ENCODE results near the gene SYT7.

Gene SYT7

DNA sequence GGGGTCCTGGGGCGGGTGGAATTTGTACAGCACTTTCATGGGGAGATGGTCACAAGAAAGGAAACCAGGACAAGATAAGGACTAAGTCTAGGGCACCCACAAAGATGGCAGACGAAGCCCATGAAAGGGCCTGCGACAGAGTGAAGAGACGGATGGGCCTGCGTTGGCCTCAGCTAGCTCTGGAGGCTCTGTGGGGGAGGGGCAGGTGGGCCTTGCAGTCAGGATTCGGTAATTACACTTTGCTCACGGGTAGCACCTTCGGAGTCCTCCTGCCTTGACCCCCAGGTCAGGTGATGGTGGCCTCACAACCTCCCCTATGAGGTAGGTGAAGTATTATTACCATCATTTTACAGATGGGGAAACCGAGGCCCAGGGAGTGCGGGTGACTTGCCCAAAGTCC lies 65.2 kb downstream of the SYT7 start:
- no peak for DNase-seq (ENCODE audit: insufficient read length)
- no peak for FAIRE-seq
- TF ChIP-seq TAF1 (IDR thresholded peaks at IDR 0.05; ENCODE audit: borderline replicate concordance, low read depth, low read length) (no peak), POLR2AphosphoS5 (IDR thresholded peaks at IDR 0.05; ENCODE audit: low read depth, low read length) (no peak)

DNA sequence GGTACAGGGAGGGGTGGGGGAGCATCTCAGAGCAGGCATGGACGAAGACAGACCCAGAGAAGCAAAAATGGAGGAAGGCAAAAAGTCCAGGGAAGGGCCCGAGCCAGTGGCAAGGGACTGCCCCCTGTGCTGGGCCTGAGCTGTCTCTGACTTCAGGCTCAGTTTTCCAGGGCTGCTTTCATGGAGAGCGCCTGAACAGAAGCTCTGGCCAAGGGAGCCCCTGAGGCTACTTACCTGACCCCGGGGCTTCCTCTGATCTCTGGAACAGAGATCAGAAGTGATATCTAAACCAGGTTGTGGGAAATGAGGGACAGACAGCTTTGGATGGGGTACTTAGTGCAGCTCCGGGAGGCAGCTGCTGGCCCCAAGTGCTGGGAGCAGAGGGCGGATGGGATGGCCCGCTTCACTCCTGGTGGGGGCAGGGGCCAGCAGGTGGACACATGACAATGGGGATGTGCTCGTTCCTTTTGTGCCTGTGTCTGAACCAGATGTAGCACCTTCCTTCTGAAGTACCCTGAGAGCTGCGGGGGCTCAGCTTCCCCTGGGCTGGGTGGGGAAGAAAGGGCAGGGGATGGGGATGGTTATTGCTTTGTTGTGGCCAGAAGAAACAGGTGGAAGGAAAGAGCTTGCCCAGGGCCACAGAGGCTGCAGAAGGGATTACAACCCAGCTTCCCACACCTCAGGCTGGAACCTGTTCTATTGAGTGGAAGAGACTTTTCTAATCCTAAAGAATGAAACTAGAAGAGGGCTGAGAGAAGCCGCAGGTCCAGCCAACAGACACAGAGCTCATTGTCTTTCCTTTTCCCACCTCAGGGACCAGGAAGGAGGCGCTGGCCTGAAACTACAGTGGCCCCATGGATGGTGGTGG lies 66.6 kb downstream of the SYT7 start:
- DNase-seq (ENCODE audit: insufficient read length), result no peak
- TF ChIP-seq POLR2AphosphoS5 (IDR thresholded peaks at IDR 0.05; ENCODE audit: low read depth, low read length) (no peak), TAF1 (IDR thresholded peaks at IDR 0.05; ENCODE audit: borderline replicate concordance, low read depth, low read length) (no peak), POLR2A (IDR thresholded peaks at IDR 0.05; ENCODE audit: low read depth, low read length) (no peak)
- no peak for FAIRE-seq

DNA sequence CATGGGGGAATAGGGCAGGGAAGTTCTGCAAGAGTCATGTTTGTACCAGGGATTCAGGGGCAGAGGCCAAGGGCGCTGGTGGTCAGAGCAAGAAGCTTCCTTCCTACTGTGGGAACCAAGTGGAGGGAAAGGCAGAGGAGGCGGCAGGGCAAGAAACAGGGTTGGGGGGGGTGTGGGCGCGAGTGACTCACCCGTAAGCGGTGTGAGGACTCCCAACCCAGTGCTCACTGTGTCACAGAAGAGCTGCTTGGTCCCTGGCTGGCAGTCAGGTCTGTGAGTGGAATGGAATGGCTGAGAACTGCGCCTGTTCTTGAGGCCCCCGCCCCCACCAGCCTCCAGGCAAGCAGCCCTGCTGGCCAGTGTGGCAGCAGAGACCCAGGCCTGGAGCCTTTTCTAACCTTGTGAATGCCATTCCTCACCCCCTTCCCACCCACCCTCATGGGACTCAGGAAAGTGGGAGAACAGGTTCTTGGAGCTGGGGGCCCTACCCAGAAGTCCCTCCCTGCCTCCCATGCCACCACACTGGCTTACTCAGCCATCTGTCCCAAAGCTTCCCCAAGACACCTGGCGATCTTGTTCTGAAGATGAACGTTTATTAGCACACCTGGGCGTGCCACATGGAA lies 67.6 kb downstream of the SYT7 start:
- DNase-seq (ENCODE audit: insufficient read length) (no peak), FAIRE-seq (no peak)
- no peak for TF ChIP-seq POLR2A (IDR thresholded peaks at IDR 0.05; ENCODE audit: low read depth, low read length)
- TF ChIP-seq POLR2AphosphoS5 (IDR thresholded peaks at IDR 0.05; ENCODE audit: low read depth, low read length), result no peak
- no peak for TF ChIP-seq TAF1 (IDR thresholded peaks at IDR 0.05; ENCODE audit: borderline replicate concordance, low read depth, low read length)

DNA sequence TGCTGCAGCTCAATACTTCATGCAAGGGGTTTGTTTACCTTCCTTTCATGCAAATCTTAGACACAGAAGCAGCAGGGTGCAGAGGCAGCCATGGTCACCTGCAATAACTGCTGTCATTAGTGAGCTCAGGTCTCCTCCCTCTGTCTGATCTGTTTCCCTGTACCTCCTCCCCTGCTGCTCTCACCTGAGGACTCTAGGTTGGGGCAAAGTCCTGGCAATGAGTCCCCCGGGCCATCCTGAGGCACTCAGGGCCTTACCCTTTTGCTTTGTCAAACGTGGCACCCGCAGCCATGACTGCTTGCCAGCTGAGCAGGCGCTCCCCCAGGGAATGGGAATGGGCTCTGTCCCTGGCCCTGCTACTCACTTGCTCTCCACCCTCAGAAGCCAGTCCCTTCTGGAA lies 68.4 kb downstream of the SYT7 start:
- FAIRE-seq (no peak), DNase-seq (ENCODE audit: insufficient read length) (no peak)
- TF ChIP-seq POLR2AphosphoS5 (IDR thresholded peaks at IDR 0.05; ENCODE audit: low read depth, low read length), result no peak
- TF ChIP-seq POLR2A (IDR thresholded peaks at IDR 0.05; ENCODE audit: low read depth, low read length), result no peak
- no peak for TF ChIP-seq TAF1 (IDR thresholded peaks at IDR 0.05; ENCODE audit: borderline replicate concordance, low read depth, low read length)

DNA sequence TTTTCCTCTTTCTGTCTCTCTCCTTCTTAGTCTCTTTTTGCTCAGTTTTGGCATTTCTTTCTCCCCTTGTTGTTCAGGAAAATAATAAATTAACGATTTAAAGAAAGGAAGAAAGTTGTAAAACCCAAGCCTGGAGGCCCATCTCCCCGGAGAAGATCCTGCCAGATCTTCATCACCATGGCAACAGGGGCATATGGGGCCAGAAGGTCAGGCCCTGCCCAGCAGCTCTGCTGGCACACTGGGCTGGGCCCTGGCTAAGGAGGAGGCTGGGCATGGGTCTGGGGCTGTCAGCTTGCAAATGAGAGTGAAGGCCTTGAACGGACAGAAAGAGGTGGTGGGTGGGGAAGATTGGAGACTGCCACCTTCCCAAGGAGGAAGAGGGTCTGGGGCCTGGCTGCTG lies 69.5 kb downstream of the SYT7 start:
- DNase-seq (ENCODE audit: insufficient read length) (no peak), FAIRE-seq (no peak)
- TF ChIP-seq POLR2AphosphoS5 (IDR thresholded peaks at IDR 0.05; ENCODE audit: low read depth, low read length), result no peak

DNA sequence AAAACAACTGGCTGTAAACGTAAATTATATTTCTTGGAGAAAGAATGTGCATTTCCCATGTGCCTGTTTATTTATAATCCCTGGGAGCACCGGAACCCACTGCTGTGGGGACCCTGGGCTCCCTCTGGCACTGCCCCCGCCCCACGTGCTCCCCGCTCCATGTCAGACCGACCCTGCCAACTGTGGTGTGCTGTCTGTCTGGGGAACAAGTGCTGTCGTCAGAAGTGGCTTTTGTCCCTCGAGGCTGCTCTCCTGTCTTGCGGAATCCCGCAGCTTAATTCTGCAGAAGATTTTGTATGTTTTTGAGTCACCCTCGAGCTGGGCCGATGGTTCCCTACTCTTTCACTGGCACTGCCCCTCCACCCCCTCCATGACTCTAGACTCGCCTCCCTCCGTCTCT lies 69.9 kb downstream of the SYT7 start:
- DNase-seq (ENCODE audit: insufficient read length) (no peak), FAIRE-seq (no peak)
- TF ChIP-seq POLR2A (IDR thresholded peaks at IDR 0.05; ENCODE audit: low read depth, low read length), result no peak
- TF ChIP-seq TAF1 (IDR thresholded peaks at IDR 0.05; ENCODE audit: borderline replicate concordance, low read depth, low read length), result no peak
- no peak for TF ChIP-seq POLR2AphosphoS5 (IDR thresholded peaks at IDR 0.05; ENCODE audit: low read depth, low read length)

DNA sequence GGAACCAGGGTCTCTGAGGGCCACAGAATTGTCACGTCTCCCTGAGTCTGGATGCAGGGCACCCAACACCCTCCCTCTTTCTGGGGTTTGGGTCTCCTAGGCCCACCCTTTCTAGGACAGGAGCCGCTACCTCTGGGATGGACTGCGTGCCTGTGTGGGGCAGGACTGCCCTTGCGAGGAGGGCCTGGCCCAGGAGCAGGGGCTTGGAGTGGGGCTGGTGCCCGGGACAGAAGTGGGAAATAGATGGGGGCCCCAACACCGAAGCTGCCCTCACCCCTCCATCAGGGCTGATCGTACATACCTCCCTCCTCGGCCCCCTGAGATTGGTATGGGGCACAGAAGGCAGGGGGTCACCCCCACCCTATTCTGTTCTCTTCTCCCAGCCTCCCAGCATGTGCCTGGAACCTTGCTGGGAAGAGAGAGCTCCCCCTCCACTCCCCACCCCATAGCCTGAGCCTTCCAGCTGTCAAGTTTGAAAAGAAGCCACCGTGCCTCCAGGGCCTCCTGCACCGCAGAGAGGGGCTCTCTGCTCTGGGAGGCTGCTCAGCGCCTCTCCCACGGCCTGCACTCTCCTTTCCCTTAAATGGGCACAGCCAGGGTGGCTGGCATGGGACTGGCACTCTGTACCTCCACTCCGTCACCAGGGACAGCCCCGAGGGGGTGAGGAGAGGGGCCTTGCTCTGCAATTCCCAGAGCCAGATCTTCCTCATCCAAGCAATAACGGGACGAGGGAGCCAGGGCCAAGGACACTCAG lies 70.5 kb downstream of the SYT7 start:
- TF ChIP-seq POLR2AphosphoS5 (IDR thresholded peaks at IDR 0.05; ENCODE audit: low read depth, low read length) (no peak), TAF1 (IDR thresholded peaks at IDR 0.05; ENCODE audit: borderline replicate concordance, low read depth, low read length) (no peak), POLR2A (IDR thresholded peaks at IDR 0.05; ENCODE audit: low read depth, low read length) (no peak)
- no peak for DNase-seq (ENCODE audit: insufficient read length)
- FAIRE-seq, result no peak

DNA sequence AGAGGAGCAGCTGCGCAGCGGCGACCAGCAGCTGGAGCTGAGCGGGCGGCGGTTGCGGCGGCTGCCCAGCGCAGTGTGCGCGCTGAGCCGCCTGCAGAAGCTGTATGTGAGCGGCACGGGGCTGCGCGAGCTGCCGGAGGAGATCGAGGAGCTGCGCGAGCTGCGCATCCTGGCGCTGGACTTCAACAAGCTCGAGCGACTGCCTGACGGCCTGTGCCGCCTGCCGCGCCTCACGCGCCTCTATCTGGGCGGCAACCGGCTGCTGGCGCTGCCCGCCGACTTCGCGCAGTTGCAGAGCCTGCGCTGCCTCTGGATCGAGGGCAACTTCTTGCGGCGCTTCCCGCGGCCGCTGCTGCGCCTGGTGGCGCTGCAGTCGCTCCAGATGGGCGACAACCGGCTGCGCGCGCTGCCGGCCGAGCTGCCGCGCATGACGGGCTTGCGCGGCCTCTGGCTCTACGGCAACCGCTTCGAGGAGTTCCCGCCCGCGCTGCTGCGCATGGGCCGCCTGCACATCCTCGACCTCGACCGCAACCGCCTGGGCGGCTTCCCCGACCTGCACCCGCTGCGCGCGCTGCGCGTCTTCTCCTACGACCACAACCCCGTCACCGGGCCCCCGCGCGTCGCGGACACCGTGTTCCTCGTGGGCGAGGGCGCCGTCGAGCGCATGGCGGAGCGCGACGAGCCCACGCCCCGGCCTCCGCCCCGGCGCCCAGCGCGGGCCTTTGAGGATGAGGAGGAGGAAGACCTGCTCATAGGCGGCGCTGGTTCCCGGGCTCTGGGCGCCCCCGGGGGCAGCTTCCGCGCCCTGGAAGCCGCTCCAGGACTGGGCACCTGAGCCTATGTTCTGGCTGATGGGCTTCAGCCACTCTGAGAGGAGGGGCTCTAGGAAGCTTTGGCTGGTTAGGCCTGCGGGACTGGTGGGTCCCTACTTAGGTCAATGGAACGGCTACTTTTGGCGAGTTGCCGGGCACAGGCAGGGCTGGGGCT lies 71.5 kb downstream of the SYT7 start:
- DNase-seq (ENCODE audit: insufficient read length) (peak; percentile 67), FAIRE-seq (no peak)
- TF ChIP-seq POLR2AphosphoS5 (IDR thresholded peaks at IDR 0.05; ENCODE audit: low read depth, low read length) (no peak), POLR2A (IDR thresholded peaks at IDR 0.05; ENCODE audit: low read depth, low read length) (no peak), TAF1 (IDR thresholded peaks at IDR 0.05; ENCODE audit: borderline replicate concordance, low read depth, low read length) (no peak)

DNA sequence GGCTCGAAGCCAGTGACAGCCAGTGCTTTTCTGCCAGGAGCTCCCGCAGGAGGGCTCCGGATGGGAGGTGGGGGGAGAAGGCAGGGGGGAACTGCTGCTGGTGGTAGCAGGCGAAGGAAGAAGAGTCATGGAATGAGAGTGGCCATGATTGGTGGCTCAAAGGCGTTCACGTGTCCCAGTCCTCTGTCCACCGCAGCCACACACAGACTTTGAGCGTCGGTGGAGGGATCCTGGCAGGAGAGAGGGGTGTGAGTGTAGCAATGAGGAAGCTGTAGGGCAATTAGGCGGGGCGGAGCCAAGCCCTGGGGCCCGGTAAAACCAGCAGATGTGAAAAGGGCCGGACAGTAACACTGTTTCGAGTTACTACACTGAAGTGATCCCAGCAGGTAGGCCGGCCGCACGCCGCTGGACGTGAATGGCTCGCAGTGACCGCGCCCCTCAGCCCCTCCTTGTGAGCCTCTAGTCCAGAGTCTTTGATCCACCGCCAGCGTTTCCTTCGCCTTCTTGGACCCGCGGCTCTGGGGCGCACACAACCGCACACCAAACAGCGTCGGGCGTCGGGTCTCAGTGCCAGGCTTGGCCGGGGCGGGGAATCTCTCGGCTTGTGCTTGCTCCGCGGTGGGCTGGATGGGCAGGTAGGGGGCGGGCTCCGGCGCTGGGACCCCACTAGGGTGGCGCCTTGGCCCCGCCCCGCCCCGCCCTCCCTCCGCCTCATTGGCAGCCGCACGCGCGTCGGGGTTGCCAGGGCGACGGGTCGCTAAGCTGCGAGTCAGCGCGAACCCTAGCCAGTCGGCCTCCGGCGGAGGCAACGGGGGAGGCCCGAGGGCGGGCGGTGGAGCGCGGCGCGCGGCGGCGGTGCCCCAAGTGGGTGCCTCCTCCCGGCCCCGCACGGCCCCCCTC lies 72.7 kb downstream of the SYT7 start, which contains the start of gene LRRC10B:
LRRC10B (plus strand) TSS at position 788 of the 900 bp plus-strand sequence. CDS start 250 bp downstream, outside the sequence.
- TF ChIP-seq POLR2AphosphoS5 (IDR thresholded peaks at IDR 0.05; ENCODE audit: low read depth, low read length) (no peak), POLR2A (IDR thresholded peaks at IDR 0.05; ENCODE audit: low read depth, low read length) (no peak), TAF1 (IDR thresholded peaks at IDR 0.05; ENCODE audit: borderline replicate concordance, low read depth, low read length) (no peak)
- no peak for FAIRE-seq
- DNase-seq (ENCODE audit: insufficient read length), result no peak

Data from GM12892 (cell line).